ENCODE results near the gene LAIR1.
"Not testable (repeated sequence)": the region's sequence is repeated elsewhere in the genome, so short reads cannot be mapped to it uniquely, and the experiment has no call there.

The LAIR1 gene

DNA sequence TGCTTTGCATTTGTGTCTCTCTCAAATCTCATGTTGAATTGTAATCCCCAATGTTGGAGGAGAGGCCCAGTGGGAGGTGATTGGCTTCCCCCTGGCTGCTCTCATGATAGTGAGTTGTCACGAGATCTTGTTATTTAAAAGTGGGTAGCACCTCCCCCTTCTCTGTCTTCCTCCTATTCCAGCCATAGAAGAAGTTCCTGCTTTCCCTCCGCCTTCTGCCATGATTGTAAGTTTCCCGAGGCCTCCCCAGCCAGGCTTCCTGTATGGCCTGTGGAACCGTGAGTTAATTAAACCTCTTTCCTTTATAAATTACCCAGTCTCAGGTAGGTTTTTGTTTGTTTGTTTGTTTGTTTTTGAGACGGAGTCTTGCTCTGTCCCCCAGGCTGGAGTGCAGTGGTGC lies 29.6 kb downstream of the LAIR1 start:
- ChIA-PET CTCF (no interaction called here), POLR2A (no interaction called here)
- TF ChIP-seq ZNF384 (IDR thresholded peaks at IDR 0.05) (no peak), SUZ12 (IDR thresholded peaks at IDR 0.05) (no peak), TARDBP (IDR thresholded peaks at IDR 0.05) (no peak), FOXM1 (IDR thresholded peaks at IDR 0.05; ENCODE audit: borderline replicate concordance) (no peak), LEF1 (IDR thresholded peaks at IDR 0.05; ENCODE audit: borderline replicate concordance) (no peak), CTBP1 (IDR thresholded peaks at IDR 0.05; ENCODE audit: borderline replicate concordance) (no peak), ARNT (IDR thresholded peaks at IDR 0.05) (no peak), SP1 (IDR thresholded peaks at IDR 0.05) (no peak), NFRKB (IDR thresholded peaks at IDR 0.05) (no peak), FOXK2 (IDR thresholded peaks at IDR 0.05) (no peak), HDGF (IDR thresholded peaks at IDR 0.05; ENCODE audit: borderline replicate concordance) (no peak)
- no peak for DNase-seq (ENCODE audit: extremely low spot score)

- DNase-seq (ENCODE audit: extremely low spot score) = no peak
- TF ChIP-seq SP1 (IDR thresholded peaks at IDR 0.05) (no peak), FOXM1 (IDR thresholded peaks at IDR 0.05; ENCODE audit: borderline replicate concordance) (no peak), SUZ12 (IDR thresholded peaks at IDR 0.05) (no peak), BHLHE40 (IDR thresholded peaks at IDR 0.05; ENCODE audit: borderline replicate concordance) (no peak), NFRKB (IDR thresholded peaks at IDR 0.05) (no peak), ZNF384 (IDR thresholded peaks at IDR 0.05) (no peak), ARNT (IDR thresholded peaks at IDR 0.05) (no peak), FOXA1 (IDR thresholded peaks at IDR 0.05) (no peak), CTBP1 (IDR thresholded peaks at IDR 0.05; ENCODE audit: borderline replicate concordance) (no peak), LEF1 (IDR thresholded peaks at IDR 0.05; ENCODE audit: borderline replicate concordance) (no peak), HDGF (IDR thresholded peaks at IDR 0.05; ENCODE audit: borderline replicate concordance) (no peak), TARDBP (IDR thresholded peaks at IDR 0.05) (no peak), L3MBTL2 (conservative IDR thresholded peaks at IDR 0.05) (no peak), ELF4 (IDR thresholded peaks at IDR 0.05) (no peak), FOXK2 (IDR thresholded peaks at IDR 0.05) (no peak), PKNOX1 (IDR thresholded peaks at IDR 0.05) (no peak)
- ChIA-PET POLR2A (no interaction called here), CTCF (no interaction called here)
Measured at GRCh38 chr19:54333586-54334298, 31.0 kb downstream of the LAIR1 start.

DNA sequence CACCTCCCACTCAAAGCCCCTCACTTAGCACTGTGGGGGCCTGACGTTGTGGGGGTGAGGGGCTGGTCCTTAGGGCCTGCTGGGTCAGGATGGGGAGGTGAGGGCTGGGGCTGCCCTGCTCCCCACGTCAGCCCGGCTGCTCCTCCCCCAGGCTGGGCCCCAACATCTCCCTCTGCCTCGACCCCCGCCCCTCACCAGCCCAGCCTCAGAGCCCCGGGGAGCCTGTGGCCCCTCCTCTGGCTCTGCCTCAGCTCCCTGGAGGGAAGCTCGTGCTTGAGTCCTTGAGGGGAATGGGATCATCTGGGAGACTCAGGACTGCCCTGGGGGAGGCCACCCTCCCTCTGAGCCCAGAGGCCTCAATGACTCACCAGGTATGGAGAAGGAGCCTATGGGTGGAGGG lies 32.6 kb downstream of the LAIR1 start:
- no peak for DNase-seq (ENCODE audit: extremely low spot score)
- ChIA-PET POLR2A (no interaction called here), CTCF (no interaction called here)
- TF ChIP-seq FOXA1 (IDR thresholded peaks at IDR 0.05) (no peak), ELF4 (IDR thresholded peaks at IDR 0.05) (no peak), FOXM1 (IDR thresholded peaks at IDR 0.05; ENCODE audit: borderline replicate concordance) (no peak), FOXK2 (IDR thresholded peaks at IDR 0.05) (no peak), SP1 (IDR thresholded peaks at IDR 0.05) (no peak), PKNOX1 (IDR thresholded peaks at IDR 0.05) (no peak)

DNA sequence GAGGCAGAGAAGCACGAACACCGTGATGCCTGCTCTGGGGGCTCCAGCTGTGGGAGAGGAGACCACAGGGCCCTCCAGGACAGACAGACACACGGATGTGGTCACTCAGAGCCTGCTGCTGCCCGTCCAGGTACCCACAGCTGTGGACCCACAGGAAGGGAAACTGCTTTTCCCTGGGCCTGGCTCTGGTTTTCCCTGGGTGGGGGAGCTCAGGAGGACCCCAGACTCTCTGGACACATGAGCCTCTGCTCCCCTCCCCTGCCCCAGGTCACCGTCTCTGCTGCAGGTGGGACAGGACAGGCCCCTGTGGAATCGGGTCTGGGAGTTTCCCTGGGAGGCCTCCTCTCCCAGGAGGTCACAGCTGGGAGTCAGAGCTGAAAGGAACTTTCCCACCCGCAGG lies 33.1 kb downstream of the LAIR1 start:
- TF ChIP-seq ARNT (IDR thresholded peaks at IDR 0.05) (no peak), SUZ12 (IDR thresholded peaks at IDR 0.05) (no peak), FOXA1 (IDR thresholded peaks at IDR 0.05) (no peak), CTBP1 (IDR thresholded peaks at IDR 0.05; ENCODE audit: borderline replicate concordance) (no peak), HDGF (IDR thresholded peaks at IDR 0.05; ENCODE audit: borderline replicate concordance) (no peak), NFRKB (IDR thresholded peaks at IDR 0.05) (no peak), ELF4 (IDR thresholded peaks at IDR 0.05) (no peak), FOXK2 (IDR thresholded peaks at IDR 0.05) (no peak), LEF1 (IDR thresholded peaks at IDR 0.05; ENCODE audit: borderline replicate concordance) (no peak), PKNOX1 (IDR thresholded peaks at IDR 0.05) (no peak), FOXM1 (IDR thresholded peaks at IDR 0.05; ENCODE audit: borderline replicate concordance) (no peak)
- CTCF ChIA-PET = no interaction called here
- DNase-seq (ENCODE audit: extremely low spot score) = no peak
- POLR2A ChIA-PET = no interaction called here

DNA sequence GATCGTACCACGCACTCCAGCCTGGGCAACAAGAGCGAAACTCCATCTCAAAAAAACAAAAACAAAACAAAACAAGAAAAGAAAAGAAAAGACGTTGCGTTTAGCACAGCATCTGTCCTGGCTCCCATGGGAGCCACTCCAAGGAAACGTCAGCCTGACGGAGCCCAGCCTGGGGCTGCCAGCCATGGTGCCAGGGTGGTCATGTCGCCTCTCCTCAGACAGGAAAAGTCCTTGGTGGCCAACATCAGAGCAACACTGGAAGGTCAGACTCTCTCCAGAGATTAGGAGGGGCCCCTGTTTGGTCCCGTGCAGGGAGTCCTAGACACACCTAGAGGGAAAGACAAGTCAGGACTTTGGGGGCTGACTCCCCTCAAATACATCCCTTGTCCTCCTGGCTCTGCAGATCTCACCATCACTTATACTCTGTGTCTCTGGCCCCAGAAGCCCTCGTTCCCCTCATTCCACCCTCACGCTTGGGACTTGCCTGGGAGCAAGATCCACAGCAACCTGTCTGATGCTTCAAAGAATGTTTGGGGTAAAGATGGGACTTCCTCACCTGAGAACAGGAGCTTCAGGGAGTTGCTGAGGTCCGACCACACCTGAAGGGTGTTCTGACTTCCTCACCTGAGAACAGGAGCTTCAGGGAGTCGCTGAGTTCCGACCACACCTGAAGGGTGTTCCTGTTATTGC lies 35.1 kb downstream of the LAIR1 start:
- ChIA-PET POLR2A (no interaction called here), CTCF (no interaction called here)
- DNase-seq (ENCODE audit: extremely low spot score) = no peak
- TF ChIP-seq ZNF384 (IDR thresholded peaks at IDR 0.05) (no peak), PKNOX1 (IDR thresholded peaks at IDR 0.05) (no peak), HDGF (IDR thresholded peaks at IDR 0.05; ENCODE audit: borderline replicate concordance) (no peak), L3MBTL2 (conservative IDR thresholded peaks at IDR 0.05) (no peak), CTBP1 (IDR thresholded peaks at IDR 0.05; ENCODE audit: borderline replicate concordance) (no peak), SP1 (IDR thresholded peaks at IDR 0.05) (no peak), LEF1 (IDR thresholded peaks at IDR 0.05; ENCODE audit: borderline replicate concordance) (no peak), FOXK2 (IDR thresholded peaks at IDR 0.05) (no peak), FOXA1 (IDR thresholded peaks at IDR 0.05) (no peak), TARDBP (IDR thresholded peaks at IDR 0.05) (no peak)

DNA sequence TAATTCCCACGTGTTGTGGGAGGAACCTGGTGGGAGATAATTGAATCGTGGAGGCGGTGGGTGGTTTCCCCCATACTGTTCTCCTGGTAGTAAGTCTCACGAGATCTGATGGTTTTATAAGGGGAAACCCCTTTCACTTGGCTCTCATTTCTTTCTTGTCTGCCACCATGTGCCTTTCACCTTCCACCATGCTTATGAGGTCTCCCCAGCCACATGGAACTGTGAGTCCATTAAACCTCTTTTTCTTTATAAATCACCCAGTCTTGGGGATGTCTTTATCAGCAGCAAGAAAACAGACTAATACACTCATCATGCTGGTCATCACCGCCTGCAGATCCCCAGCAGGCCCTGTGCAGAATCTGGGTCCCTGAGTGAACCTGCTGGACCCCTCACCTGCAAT lies 36.0 kb downstream of the LAIR1 start:
- POLR2A ChIA-PET; DNase-seq (ENCODE audit: extremely low spot score); CTCF ChIA-PET: not testable (repeated sequence)
